ENCODE data around the gene SGMS2. TPM values are rescaled to one million over a fixed set of nuclear protein-coding genes. Genes with fewer than 3 reads are reported as not detected.

The SGMS2 gene
- total and polyA plus RNA-seq, 2 of the 4 experiments (the other 2 are of a cell fraction), result 13.4 to 37.5 TPM

DNA sequence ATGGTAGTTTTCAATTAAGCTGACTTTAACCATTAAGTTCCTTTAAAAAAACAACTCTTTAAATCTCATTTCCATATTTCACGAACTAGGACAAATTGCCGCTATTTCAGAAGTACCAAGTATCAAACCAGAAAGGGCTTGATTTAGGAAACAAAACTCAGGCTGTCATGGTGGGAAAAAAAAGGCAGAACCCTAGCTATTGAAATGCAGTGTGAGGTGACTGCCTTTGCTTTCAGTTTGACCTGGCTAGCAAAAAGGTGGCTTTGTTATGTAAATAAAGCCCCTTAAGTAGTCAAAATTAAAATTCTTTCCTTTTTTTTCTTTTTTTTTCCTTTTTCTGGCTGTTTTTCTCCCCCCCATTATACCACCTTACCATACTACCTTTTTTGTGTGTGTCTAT, 66.0 kb downstream of the SGMS2 start:
- Histone ChIP-seq H2BK15ac (ENCODE audit: low read depth, low read length) (no peak overlapping the region), H4K8ac (ENCODE audit: low read depth in 2 of 2, low read length in 2 of 2) (no peak overlapping the region), H2AFZ (replicated peaks; ENCODE audit: low read length, poor library complexity) (no peak overlapping the region), H3K27ac (ENCODE audit: insufficient read depth, low read length) (no peak overlapping the region), H4K5ac (ENCODE audit: low read depth, low read length) (no peak overlapping the region), H3K18ac (ENCODE audit: low read depth, low read length) (no peak overlapping the region), H2AK5ac (ENCODE audit: low read depth, low read length) (no peak overlapping the region), H2AK9ac (replicated peaks; ENCODE audit: low read depth, low read length, poor library complexity) (no peak overlapping the region), H4K91ac (ENCODE audit: insufficient read depth, low read depth, low read length) (no peak overlapping the region), H3K79me1 (ENCODE audit: low read depth in 1 of 2, low read length in 2 of 2) (no peaks in the 10 kb centered on the region), H3K4me2 (ENCODE audit: low read depth, low read length) (no peak overlapping the region), H3K14ac (replicated peaks; ENCODE audit: low read depth, low read length) (no peak overlapping the region), H3K9me1 (ENCODE audit: insufficient read depth, low read length) (peaks cover 3% of the 10 kb centered on the region; the same call in 1 of the 2 replicates), H3K4me1 (ENCODE audit: control insufficient read depth, insufficient read depth, low read length) (peaks cover 5% of the 10 kb centered on the region), H3K27me3 (ENCODE audit: control insufficient read depth, insufficient read depth, low read length) (peaks cover 9% of the 10 kb centered on the region), H3K4ac (ENCODE audit: low read depth, low read length) (no peak overlapping the region), H3K56ac (ENCODE audit: extremely low read depth, insufficient read depth, low read length) (no peak overlapping the region), H2BK5ac (ENCODE audit: low read depth, low read length, poor library complexity, severe bottlenecking) (no peak overlapping the region), H3K4me3 (ENCODE audit: insufficient read depth, low read depth, low read length) (no peak overlapping the region), H3K9me3 (ENCODE audit: control insufficient read depth, insufficient read depth, low read length) (no peaks in the 10 kb centered on the region; the same call in 1 of the 2 replicates), H2BK120ac (ENCODE audit: low read depth, low read length) (no peak overlapping the region), H2BK20ac (ENCODE audit: low read depth, low read length) (no peak overlapping the region), H3K23ac (ENCODE audit: low read depth, low read length) (no peak overlapping the region), H3K36me3 (ENCODE audit: control insufficient read depth, insufficient read depth, low read length) (no peaks in the 10 kb centered on the region), H3K9ac (ENCODE audit: low read depth, low read length) (no peak overlapping the region), H4K20me1 (ENCODE audit: insufficient read depth, low read length) (peaks cover 4% of the 10 kb centered on the region; the same call in 1 of the 2 replicates)
- in situ Hi-C loops (cut with MboI; ENCODE audit: low sequenced_read_pairs), result no loop called here
- DNase-seq (no peak), ATAC-seq (ENCODE audit: low read depth) (no peak)
- dilution Hi-C loops (cut with HindIII; ENCODE audit: low sequenced_read_pairs, unreplicated experiment), result no loop called here
- no TSS peak for BruUV-seq (replicated peaks)
- TF ChIP-seq RFX5 (IDR thresholded peaks at IDR 0.05; ENCODE audit: low read depth, low read length) (no peak), RCOR1 (IDR thresholded peaks at IDR 0.05; ENCODE audit: insufficient replicate concordance, low read length) (no peak), RAD21 (IDR thresholded peaks at IDR 0.05; ENCODE audit: low read length) (no peak), MXI1 (IDR thresholded peaks at IDR 0.05; ENCODE audit: borderline replicate concordance, low read depth, low read length) (no peak), FOS (IDR thresholded peaks at IDR 0.05; ENCODE audit: low read depth, low read length) (no peak), MAZ (IDR thresholded peaks at IDR 0.05; ENCODE audit: borderline replicate concordance, low read depth, low read length) (no peak), CHD1 (IDR thresholded peaks at IDR 0.05; ENCODE audit: low read depth, low read length) (no peak), BHLHE40 (IDR thresholded peaks at IDR 0.05; ENCODE audit: low read depth, low read length) (no peak), ELK1 (IDR thresholded peaks at IDR 0.05; ENCODE audit: borderline replicate concordance, low read depth, low read length) (no peak), CEBPB (IDR thresholded peaks at IDR 0.05; ENCODE audit: low read depth, low read length) (no peak), SMC3 (IDR thresholded peaks at IDR 0.05; ENCODE audit: low read depth, low read length) (no peak), POLR2A (IDR thresholded peaks at IDR 0.05; ENCODE audit: low read depth, low read length) (no peak), MAFK (IDR thresholded peaks at IDR 0.05; ENCODE audit: low read depth, low read length) (no peak), NFE2L2 (IDR thresholded peaks at IDR 0.05; ENCODE audit: low read depth, low read length) (no peak)
- TF ChIP-seq, protein P1, sequence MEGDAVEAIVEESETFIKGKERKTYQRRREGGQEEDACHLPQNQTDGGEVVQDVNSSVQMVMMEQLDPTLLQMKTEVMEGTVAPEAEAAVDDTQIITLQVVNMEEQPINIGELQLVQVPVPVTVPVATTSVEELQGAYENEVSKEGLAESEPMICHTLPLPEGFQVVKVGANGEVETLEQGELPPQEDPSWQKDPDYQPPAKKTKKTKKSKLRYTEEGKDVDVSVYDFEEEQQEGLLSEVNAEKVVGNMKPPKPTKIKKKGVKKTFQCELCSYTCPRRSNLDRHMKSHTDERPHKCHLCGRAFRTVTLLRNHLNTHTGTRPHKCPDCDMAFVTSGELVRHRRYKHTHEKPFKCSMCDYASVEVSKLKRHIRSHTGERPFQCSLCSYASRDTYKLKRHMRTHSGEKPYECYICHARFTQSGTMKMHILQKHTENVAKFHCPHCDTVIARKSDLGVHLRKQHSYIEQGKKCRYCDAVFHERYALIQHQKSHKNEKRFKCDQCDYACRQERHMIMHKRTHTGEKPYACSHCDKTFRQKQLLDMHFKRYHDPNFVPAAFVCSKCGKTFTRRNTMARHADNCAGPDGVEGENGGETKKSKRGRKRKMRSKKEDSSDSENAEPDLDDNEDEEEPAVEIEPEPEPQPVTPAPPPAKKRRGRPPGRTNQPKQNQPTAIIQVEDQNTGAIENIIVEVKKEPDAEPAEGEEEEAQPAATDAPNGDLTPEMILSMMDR (conservative IDR thresholded peaks at IDR 0.05; ENCODE audit: low read depth, low read length), result no peak
- TF ChIP-seq, protein P2, sequence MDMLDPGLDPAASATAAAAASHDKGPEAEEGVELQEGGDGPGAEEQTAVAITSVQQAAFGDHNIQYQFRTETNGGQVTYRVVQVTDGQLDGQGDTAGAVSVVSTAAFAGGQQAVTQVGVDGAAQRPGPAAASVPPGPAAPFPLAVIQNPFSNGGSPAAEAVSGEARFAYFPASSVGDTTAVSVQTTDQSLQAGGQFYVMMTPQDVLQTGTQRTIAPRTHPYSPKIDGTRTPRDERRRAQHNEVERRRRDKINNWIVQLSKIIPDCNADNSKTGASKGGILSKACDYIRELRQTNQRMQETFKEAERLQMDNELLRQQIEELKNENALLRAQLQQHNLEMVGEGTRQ (IDR thresholded peaks at IDR 0.05; ENCODE audit: low read depth, low read length), result no peak
- no CpG with 5 or more reads among the region's 2 CpGs for WGBS, 2 experiments (ENCODE audit: extremely low coverage in 2 of 2, insufficient read length in 1 of 2)
- CTCF ChIA-PET, result no interaction called here
- intact Hi-C loops (cut with micrococcal nuclease), result no loop called here
- POLR2A ChIA-PET (ENCODE audit: unreplicated experiment), result no interaction called here
